Caco-2 (cell line): Measurements from ENCODE around the gene NUP37. TPM values are rescaled to one million over a fixed set of nuclear protein-coding genes. Genes with fewer than 3 reads are reported as not detected.
A peak's percentile ranks its signal among the peaks of the same experiment; 100 is the strongest.

Source experiments
- BruUV-seq: library from RNA; stranded (reverse); fragments of 400-500 nt; replicated peaks from 2 replicates; lab custom pipeline; 2021; lab: Mats Ljungman, UMichigan
- CTCF ChIA-PET: fragments of 300-600 bp; sonication (Branson Sonifier 250); formaldehyde crosslinking; loops from one replicate; lab custom pipeline; 2022; ENCODE audit warnings: antibody characterized with exemption; lab: Charles Lee
- POLR2A ChIA-PET: fragments of 300-600 bp; sonication (Branson Sonifier 250); formaldehyde crosslinking; loops from one replicate; lab custom pipeline; 2022; ENCODE audit warnings: antibody characterized with exemption; lab: Charles Lee
- DNase-seq, 2 experiments: peaks; one replicate each; pipeline versions ENCODE4 v3.0.0 to v3.0.0-alpha.2; 2020 to 2022
- H3K27me3 ChIP-seq: replicated peaks from 2 replicates; pipeline ENCODE4 v1.6.0; 2011; ENCODE audit warnings: low read length; ENCODE audit not compliant: control insufficient read depth, insufficient read depth
- H3K36me3 ChIP-seq: 2 replicates; pipeline ENCODE4 v1.5.1; 2011; ENCODE audit warnings: low read length; ENCODE audit not compliant: control insufficient read depth, insufficient read depth
- H3K4me1 ChIP-seq: fragments of 250-450 bp; sonication (Bioruptor Pico); 2 replicates; pipeline ENCODE4 v1.5.1; 2020; ENCODE audit warnings: mild to moderate bottlenecking
- H3K4me3 ChIP-seq: 2 replicates; pipeline ENCODE4 v1.5.1; 2011; ENCODE audit warnings: low read depth, mild to moderate bottlenecking, control low read depth, low read length
- H3K9me3 ChIP-seq: fragments of 250-450 bp; sonication (Bioruptor Pico); 2 replicates; pipeline ENCODE4 v1.5.1; 2020; ENCODE audit warnings: mild to moderate bottlenecking, moderate library complexity
- H3K27ac Mint-ChIP-seq: one replicate; pipeline ENCODE4 v1.8.0; 2022; ENCODE audit warnings: mixed read lengths; ENCODE audit not compliant: unreplicated experiment
- H3K27me3 Mint-ChIP-seq: one replicate; pipeline ENCODE4 v1.8.0; 2022; ENCODE audit warnings: mixed read lengths; ENCODE audit not compliant: insufficient read depth, unreplicated experiment
- H3K36me3 Mint-ChIP-seq: one replicate; pipeline ENCODE4 v1.8.0; 2022; ENCODE audit warnings: mild to moderate bottlenecking, mixed read lengths; ENCODE audit not compliant: insufficient read depth, unreplicated experiment
- H3K4me1 Mint-ChIP-seq: one replicate; pipeline ENCODE4 v1.8.0; 2022; ENCODE audit warnings: low read depth, mixed read lengths; ENCODE audit not compliant: unreplicated experiment
- H3K4me3 Mint-ChIP-seq: one replicate; pipeline ENCODE4 v1.8.0; 2022; ENCODE audit warnings: mild to moderate bottlenecking, moderate library complexity, mixed read lengths; ENCODE audit not compliant: unreplicated experiment
- H3K9me3 Mint-ChIP-seq: one replicate; pipeline ENCODE4 v1.8.0; 2022; ENCODE audit warnings: mixed read lengths; ENCODE audit not compliant: unreplicated experiment
- intact Hi-C: fragments of 100-400 bp; cut with micrococcal nuclease; formaldehyde crosslinking; loops from one replicate; pipeline ENCODE4 v1.10.0; 2022; ENCODE audit not compliant: unreplicated experiment
- total RNA-seq: library from RNA; stranded (reverse); gene quantifications from 2 replicates; pipeline ENCODE4 v1.2.3, GENCODE V29; 2022
- TF ChIP-seq, protein P1 (sequence below), 2 experiments: fragments of 200-600 bp in 1 of 2; IDR thresholded peaks; 1 replicate in 1 of 2; 2 replicates in 1 of 2; pipeline versions ENCODE4 v1.5.1 to v1.8.0; 2011 to 2022; ENCODE audit warnings: antibody characterized with exemption in 1 of 2, control low read depth in 1 of 2, inconsistent platforms in 1 of 2, low read depth in 1 of 2, low read length in 1 of 2, mild to moderate bottlenecking in 1 of 2, moderate library complexity in 1 of 2; ENCODE audit not compliant: insufficient read depth in 1 of 2, severe bottlenecking in 1 of 2, unreplicated experiment in 1 of 2

Gene NUP37
- total RNA-seq, 1 experiment from 2014 or later = 87.4 TPM

DNA sequence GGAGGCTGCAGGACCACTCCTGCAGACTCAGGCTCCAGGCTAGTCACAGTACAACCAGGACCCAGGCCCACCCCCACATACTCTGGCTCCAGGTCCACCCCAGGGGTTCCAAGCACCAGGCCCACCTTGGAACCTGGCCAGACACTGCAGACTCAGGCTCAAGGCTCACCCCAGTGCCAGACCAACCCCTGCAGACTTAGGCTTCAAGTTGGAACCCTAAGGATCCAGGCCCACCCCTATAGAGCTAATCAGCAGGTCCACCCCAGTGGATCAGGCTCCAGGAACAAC, 66.9 kb downstream of the NUP37 start:
- Histone ChIP-seq H3K36me3 (no peaks in the 10 kb centered on the region), H3K27me3 (no peaks in the 10 kb centered on the region), H3K4me3 (no peak overlapping the region), H3K9me3 (0 out of 2 replicates have a peak, but pooled peaks cover 3% of the 10 kb centered on the region), H3K4me1 (peaks cover 17% of the 10 kb centered on the region)
- Mint-ChIP-seq H3K4me1 (peaks cover 25% of the 10 kb centered on the region), H3K27me3 (no peaks in the 10 kb centered on the region), H3K9me3 (peaks cover 28% of the 10 kb centered on the region), H3K36me3 (peaks cover 25% of the 10 kb centered on the region), H3K27ac (peak overlapping the region; percentile 16), H3K4me3 (no peak overlapping the region)
- CTCF ChIA-PET = no interaction called here
- DNase-seq = no peak
- no TSS peak for BruUV-seq
- POLR2A ChIA-PET = no interaction called here
- intact Hi-C loops = no loop called here
- TF ChIP-seq, protein P1, sequence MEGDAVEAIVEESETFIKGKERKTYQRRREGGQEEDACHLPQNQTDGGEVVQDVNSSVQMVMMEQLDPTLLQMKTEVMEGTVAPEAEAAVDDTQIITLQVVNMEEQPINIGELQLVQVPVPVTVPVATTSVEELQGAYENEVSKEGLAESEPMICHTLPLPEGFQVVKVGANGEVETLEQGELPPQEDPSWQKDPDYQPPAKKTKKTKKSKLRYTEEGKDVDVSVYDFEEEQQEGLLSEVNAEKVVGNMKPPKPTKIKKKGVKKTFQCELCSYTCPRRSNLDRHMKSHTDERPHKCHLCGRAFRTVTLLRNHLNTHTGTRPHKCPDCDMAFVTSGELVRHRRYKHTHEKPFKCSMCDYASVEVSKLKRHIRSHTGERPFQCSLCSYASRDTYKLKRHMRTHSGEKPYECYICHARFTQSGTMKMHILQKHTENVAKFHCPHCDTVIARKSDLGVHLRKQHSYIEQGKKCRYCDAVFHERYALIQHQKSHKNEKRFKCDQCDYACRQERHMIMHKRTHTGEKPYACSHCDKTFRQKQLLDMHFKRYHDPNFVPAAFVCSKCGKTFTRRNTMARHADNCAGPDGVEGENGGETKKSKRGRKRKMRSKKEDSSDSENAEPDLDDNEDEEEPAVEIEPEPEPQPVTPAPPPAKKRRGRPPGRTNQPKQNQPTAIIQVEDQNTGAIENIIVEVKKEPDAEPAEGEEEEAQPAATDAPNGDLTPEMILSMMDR (IDR thresholded peaks at IDR 0.05; ENCODE audit: insufficient read depth in 1 of 2, low read depth in 1 of 2, low read length in 1 of 2, severe bottlenecking in 1 of 2, unreplicated experiment in 1 of 2) = no peak

DNA sequence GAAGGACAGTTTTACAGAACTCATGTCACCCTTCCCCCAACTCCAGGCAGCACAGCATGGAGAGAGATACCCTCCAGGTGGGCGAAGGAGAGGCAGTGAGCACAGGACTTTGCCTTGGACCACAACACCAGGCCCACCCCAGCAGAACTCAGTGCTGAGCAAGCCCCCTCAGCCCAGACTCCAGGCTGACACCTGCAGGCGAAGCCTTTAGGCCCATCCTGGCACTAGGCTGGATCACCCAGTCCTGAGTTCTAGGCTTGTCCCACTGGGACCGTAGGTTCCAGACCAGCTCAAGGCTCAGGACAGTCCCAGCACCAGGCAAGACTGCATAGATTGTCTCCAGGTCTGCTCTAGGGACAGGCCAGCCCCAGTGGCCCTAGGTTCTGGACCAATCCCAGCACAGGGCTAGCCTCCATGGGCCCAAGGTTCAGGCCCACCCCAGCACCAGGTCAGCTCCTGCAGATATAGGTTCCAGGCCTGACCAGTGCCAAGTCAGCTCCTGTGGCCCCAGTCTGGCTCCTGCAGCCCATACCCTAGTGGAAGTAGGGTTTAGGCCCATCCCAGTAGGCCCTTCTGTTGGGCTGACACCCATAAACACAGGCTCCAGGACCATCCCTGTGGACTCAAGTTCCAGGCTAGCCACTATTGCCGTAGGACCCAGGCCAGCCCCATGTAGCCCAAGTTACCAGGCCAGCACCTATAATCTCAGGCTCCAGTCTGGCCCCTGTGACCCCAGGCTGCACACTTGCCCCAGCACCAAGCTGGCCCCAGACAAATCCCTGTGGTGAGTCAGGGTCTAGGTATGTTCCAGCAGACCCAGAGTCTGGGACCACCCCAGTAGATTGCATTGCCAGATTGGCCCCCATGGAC, 67.5 kb downstream of the NUP37 start:
- POLR2A ChIA-PET = no interaction called here
- no TSS peak for BruUV-seq
- H3K27me3 Mint-ChIP-seq = no peaks in the 10 kb centered on the region
- H3K4me3 Mint-ChIP-seq = no peak overlapping the region
- no peak for DNase-seq
- Histone ChIP-seq H3K4me1 (peaks cover 17% of the 10 kb centered on the region), H3K36me3 (no peaks in the 10 kb centered on the region), H3K9me3 (0 out of 2 replicates have a peak, but pooled peaks cover 3% of the 10 kb centered on the region), H3K4me3 (no peak overlapping the region), H3K27me3 (no peaks in the 10 kb centered on the region)
- H3K4me1 Mint-ChIP-seq = peaks cover 25% of the 10 kb centered on the region
- peak overlapping the region; percentile 59 for H3K27ac Mint-ChIP-seq
- CTCF ChIA-PET = interaction anchor here (1.0 kb wide), 1 partner anchor 112 kb away, joined by 3 read pairs; no protein-coding TSS in a partner anchor
- peaks cover 24% of the 10 kb centered on the region for H3K36me3 Mint-ChIP-seq
- peaks cover 28% of the 10 kb centered on the region for H3K9me3 Mint-ChIP-seq
- intact Hi-C loops = no loop called here
- TF ChIP-seq, protein P1 (IDR thresholded peaks at IDR 0.05; ENCODE audit: insufficient read depth in 1 of 2, low read depth in 1 of 2, low read length in 1 of 2, severe bottlenecking in 1 of 2, unreplicated experiment in 1 of 2) = no peak

DNA sequence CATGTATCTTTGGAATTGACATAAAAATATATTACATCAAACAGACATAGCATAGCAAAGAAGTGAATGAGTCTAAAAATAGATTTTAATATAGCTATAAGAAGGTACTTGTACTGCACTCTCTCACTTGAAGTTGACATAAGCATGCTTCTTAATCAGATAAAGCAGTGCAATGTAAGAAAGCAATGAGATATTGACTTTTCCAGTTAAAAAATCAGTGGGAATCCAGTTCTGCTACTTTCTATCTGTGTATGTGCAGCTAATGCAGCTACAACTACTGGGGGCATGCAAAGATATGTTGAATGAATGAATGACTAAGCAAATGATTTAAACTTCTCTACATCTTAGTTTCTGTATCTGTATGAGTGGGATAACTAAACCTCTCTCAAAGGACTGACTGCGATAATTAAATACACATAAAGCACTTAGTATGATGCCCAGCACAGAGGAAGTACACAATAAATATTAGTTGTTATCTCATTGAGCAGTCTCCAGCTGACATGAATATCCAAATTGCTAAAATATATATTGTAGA, 68.4 kb downstream of the NUP37 start:
- no peak for DNase-seq
- BruUV-seq = no TSS peak
- Mint-ChIP-seq H3K9me3 (peaks cover 23% of the 10 kb centered on the region), H3K4me3 (no peak overlapping the region), H3K27ac (peak overlapping the region; percentile 59), H3K27me3 (no peaks in the 10 kb centered on the region), H3K4me1 (peaks cover 25% of the 10 kb centered on the region), H3K36me3 (peaks cover 14% of the 10 kb centered on the region)
- Histone ChIP-seq H3K27me3 (no peaks in the 10 kb centered on the region), H3K4me3 (no peak overlapping the region), H3K4me1 (peaks cover 17% of the 10 kb centered on the region), H3K36me3 (no peaks in the 10 kb centered on the region), H3K9me3 (0 out of 2 replicates have a peak, but pooled peaks cover 3% of the 10 kb centered on the region)
- ChIA-PET POLR2A (interaction anchor here (1.1 kb wide), 1 partner anchor 8 kb away, joined by 3 read pairs; no protein-coding TSS in a partner anchor), CTCF (interaction anchor here (1.0 kb wide), 1 partner anchor 111 kb away, joined by 3 read pairs; no protein-coding TSS in a partner anchor)
- intact Hi-C loops = loop anchor here (1.0 kb wide), 1 partner anchor 8 kb away; no protein-coding TSS in a partner anchor
- TF ChIP-seq, protein P1 (IDR thresholded peaks at IDR 0.05; ENCODE audit: insufficient read depth in 1 of 2, low read depth in 1 of 2, low read length in 1 of 2, severe bottlenecking in 1 of 2, unreplicated experiment in 1 of 2) = no peak
